Stimulated activated CD4-positive, alpha-beta T cell treated with anti-CD3 and anti-CD28 coated beads, Interleukin-1b, Interleukin-23, amount 100 ng/mL, for 48 hours (primary cell): ENCODE results near the gene GMDS.

Experiments used
- DNase-seq: peaks from one replicate; pipeline ENCODE4 v3.0.0-alpha.2; 2020

The GMDS gene

GRCh38 chr6:2173203-2173961 lies 72.0 kb downstream of the GMDS start:
- no peak for DNase-seq

- DNase-seq: no peak
These were observed 73.7 kb downstream of the GMDS start for GRCh38 chr6:2171728-2172127.

DNA sequence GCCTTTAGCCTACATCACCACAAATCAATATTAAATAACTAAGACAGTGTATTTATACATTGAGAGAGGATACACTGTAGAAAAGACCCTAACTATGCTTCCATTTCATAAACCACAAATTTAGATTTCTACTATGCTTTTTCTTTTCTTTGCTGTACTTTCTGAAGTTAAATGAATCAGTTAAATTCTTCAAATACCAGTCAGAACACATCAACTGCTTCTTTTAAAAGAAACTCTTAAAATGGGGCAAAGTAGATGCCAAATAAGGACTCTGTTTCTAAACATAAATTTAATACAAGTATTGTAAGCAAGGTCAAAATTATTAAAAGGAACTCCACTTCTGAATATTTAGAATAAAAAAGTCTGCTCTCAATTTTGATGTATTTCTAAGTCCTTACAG lies 76.9 kb downstream of the GMDS start:
- DNase-seq: no peak

- no peak for DNase-seq
These were observed 78.7 kb downstream of the GMDS start for GRCh38 chr6:2166717-2167116.

DNA sequence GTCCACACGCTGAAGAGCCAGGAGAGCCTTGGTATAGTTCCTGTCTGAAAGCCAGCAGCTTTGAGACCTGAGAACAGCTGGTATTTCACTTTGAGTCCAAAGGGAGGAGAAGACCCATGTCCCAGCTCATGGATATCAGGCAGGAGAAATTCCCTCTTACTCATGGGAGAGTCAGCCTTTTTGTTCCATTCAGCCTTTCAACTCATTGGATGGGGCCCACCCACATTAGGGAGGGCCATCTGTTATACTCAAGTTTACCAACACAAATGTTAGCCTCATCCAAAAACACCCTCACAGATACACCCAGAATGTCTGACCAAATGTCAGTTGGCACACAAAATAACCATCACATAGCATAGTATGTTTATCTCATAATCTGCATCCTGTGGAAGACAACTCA lies 80.1 kb downstream of the GMDS start:
- no peak for DNase-seq

DNA sequence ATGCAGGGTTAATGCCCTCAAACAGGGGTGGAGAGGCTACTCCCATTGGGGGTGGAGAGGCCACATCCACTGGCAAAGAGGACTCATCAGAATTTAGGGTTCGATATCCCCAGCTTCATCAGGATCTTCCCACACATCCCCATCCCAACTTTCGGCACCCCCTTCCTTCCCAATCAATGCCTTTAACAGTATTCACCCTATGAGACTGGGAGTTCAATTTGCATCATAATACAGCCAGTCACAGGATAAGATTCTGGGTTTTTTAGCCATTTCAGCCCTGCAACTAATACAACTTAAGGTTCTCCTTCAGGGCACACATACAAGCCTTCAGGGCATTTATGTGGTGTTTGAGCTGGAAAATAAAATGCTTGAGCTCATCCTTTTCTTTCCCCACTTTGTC lies 80.9 kb downstream of the GMDS start:
- DNase-seq: no peak

- no peak for DNase-seq
These were observed 83.3 kb downstream of the GMDS start for GRCh38 chr6:2162079-2162445.

DNA sequence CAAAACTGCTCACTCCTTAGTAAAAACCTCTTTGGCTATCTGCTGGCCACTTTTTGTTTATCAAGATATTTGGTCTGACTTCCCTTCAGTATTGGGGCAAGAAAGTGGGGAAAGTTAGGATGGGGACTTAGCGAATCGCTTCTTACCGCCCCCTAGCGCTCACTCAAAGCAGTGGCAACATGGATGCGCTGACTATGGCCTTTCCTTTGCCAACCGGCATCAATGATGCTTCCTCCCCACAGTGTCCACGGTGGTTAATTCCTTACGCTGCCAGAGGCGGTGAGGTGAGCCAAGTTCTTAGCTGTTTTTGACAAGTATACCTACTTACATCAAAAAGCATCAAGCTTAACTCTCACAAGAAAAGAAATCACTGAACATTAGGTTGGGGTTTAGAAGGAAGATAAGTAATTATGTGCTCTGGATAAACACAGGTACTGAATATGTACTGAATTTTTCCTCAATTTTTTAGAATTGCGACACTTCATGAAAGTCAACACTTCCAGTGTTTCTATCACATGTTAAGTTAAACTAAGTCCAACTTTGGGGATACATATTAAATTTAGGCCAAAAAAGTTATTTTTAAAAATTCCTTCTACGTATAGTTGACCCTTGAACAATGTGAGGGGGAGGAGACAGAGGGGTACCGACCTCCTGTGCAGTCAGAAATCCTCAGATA lies 86.7 kb downstream of the GMDS start:
- peak; percentile 10 for DNase-seq

DNA sequence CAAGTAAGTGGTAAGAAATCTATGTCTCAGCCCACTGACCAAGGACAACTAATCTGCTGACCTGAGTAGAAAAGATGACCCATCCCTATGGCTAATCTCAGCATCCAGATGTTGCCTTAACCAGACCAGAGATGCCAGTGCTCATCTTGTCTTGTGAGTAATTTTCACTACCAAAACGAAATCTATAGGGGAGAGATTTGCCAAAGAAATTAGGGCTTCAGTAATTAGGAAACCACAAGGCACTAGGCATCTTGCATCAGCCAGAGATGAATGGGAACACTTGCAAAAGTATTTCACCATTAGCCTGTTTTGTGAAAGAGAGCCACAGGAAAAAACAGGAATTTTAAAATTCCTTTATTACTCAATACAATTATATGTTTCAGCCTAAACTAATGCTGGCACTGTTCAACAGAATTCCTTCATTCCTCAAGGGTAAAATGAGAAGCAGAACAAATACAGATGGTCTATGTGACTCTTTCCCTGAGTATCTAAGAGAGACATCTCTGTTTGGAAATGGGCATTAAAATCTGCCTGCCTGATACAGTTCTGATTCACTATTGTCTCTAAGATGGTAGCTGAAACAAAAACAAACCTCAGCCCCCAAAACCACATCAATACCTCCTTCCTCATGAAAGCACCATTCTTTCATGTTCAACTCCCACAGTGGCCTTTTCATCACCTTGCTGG lies 87.8 kb downstream of the GMDS start:
- DNase-seq: no peak

GRCh38 chr6:2155206-2155605 lies 90.2 kb downstream of the GMDS start:
- DNase-seq: no peak

- DNase-seq: no peak
These were observed 95.9 kb downstream of the GMDS start for GRCh38 chr6:2149361-2150006.

DNA sequence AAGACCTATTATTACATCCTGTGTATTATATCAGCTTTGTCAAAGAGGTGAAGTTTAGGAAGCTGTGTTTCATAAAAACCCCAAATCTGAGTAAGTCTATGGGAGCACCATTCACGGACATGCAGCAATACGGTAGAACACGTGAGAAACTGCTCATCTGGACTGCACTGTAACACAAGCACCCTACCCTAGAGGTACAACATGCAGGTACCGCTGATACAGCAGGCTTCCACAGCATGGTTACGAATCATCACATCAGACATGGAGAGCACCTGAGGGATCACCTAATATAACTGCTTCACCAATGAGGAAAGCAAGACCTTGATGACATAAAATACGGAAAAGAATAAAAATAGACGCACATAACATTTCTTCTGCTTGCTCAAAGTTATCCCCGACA lies 96.7 kb downstream of the GMDS start:
- DNase-seq: no peak

DNA sequence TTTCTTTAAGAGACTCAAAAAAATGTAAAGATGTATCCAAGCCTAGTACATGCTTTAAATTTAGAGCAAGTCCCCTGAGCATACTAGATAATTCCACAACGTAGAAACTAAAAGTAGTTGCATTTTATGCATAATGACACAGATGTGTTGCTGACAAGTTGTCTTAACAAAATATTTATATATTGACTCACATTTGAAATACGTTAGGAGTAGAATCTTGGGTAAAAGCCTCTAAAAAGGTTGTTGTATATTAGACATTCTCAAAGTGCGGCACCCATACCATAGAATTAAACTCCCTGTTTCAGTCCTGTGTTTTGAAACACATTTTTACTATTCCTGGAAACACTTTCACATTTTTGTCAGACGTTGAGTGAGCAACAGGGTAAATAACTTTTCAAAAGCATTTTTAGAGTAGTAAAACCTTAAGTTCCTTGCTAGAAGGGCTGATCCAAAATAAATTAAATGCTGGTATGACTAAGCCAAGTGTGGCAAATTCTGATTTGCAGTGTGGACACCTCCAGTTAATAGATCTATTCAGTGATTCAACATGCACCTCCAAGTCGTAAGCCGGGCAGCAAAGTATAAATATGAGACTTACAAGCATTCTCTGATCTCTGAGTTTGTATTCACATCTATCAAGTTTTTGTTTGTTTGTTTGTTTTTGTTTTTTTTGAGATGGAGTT lies 97.5 kb downstream of the GMDS start:
- DNase-seq: no peak

GRCh38 chr6:2147261-2147660 lies 98.1 kb downstream of the GMDS start:
- no peak for DNase-seq

GRCh38 chr6:2144210-2144609 lies 101.2 kb downstream of the GMDS start:
- DNase-seq: no peak

GRCh38 chr6:2141644-2142290 lies 103.6 kb downstream of the GMDS start:
- no peak for DNase-seq

- no peak for DNase-seq
These were observed 104.8 kb downstream of the GMDS start for GRCh38 chr6:2140438-2141128.

GRCh38 chr6:2135401-2135800 lies 110.0 kb downstream of the GMDS start:
- DNase-seq: no peak

DNA sequence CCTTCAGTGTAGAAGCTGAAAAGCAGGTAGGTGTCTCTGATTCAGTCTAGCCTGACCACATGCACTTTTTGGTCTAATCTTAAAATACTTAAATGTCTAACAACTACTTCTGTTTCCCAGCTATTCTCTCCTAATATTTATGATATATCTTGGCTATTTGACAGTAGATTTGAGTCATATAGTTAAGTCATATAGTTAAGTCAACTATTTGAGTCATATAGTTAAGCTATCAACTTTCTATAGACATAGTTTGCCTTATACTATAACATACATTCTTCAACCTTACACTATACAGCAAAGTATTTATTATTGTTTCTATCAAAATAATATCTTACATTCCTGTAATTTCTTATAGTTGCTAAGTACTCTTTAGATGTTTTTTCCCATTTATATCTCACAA lies 110.9 kb downstream of the GMDS start:
- no peak for DNase-seq

DNA sequence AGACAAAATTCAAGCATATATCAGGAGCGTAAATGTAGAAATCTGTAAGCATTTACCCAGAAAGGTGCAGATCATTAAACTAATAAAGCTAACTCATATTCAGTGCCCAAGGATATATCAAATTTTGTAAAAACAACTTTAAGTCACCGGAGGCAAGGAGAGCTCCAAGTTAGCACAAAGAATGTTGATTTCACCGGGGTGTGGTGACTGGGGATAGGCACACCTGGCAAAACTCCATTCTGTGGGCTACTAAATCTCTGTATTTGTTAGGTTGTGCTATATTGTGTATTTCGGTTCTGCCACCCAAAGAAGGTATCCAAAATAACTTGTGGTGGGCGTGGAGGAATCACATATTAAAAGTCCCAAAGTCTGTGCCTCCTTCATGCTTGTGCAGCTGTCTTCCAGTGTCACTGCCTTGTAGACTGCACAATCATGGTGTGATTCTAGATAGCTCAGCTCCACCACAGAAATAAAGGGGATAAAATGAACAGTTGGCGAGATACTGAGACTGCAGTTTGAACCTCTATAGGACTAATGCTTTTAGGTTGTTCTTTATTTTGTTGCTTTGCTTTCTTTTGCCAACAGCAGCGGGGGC lies 111.6 kb downstream of the GMDS start:
- DNase-seq: no peak

- no peak for DNase-seq
These were observed 112.5 kb downstream of the GMDS start for GRCh38 chr6:2132916-2133315.

- DNase-seq: no peak
These were observed 113.0 kb downstream of the GMDS start for GRCh38 chr6:2132416-2132815.
